ENCODE data around the gene FBXL16. TPM values are rescaled to one million over a fixed set of nuclear protein-coding genes. Genes with fewer than 3 reads are reported as not detected.

FBXL16 gene
- total and polyA plus RNA-seq, 4 donors = under 0.01 to 0.14 TPM; not detected in 2

DNA sequence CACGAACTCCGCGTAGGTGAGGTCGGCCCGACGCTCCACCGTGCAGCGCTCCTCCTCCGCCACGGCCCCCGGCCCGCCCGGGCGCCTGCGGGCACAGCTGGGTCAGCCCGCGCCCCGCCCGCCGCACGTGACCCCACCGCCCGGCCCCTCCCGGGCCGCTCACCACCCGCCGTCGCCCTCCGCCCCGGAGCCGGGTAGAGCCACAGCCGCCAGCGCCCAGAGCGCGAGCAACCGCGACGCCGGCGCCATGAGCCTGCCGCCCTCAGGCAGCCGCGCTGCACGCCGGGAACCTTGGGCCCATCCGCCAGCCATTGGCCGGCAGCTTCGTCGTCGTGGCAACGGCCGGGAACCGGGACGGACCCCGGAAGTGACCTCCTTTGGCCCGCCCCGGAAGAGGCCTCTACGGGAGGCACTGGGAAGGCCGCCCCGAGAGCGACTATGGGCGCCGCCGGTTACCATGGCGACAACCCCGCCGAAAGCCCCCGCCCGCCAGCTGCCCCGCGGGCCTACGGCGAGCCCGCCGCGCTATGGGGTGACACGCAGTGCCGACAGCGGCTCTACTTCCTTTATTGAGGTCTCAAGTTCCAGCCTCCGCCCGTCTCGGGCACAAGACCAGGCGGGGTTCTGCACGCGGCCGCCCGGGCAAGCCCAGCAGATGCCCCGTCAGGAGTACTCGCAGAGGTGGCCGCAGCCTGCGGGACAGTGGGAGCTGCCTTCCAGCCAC lies 21.4 kb downstream of the FBXL16 start, which contains the start of gene JMJD8:
TSS of gene JMJD8 (minus strand) at position 264 of the 724 bp plus-strand sequence. CDS start at position 249, 15 bp downstream.
- no peak within 1 kb of the TSS for H3K9ac ChIP-seq (ENCODE audit: low read depth in 1 of 2, low read length in 2 of 2)
- WGBS = 7% methylated on average over 91 of the region's 91 CpGs
- peak; percentile 98 for DNase-seq (ENCODE audit: low spot score)
- no peaks in the 10 kb centered on the region for H3K27me3 ChIP-seq (ENCODE audit: control insufficient read depth in 4 of 4, insufficient read depth in 4 of 4, low read length in 3 of 4)
- TF ChIP-seq HNF4A (conservative IDR thresholded peaks at IDR 0.05) (no peak), SP1 (IDR thresholded peaks at IDR 0.05) (peak; percentile 55), EGR1 (IDR thresholded peaks at IDR 0.05; ENCODE audit: low read depth in 2 of 2) (no peak), NR2F2 (IDR thresholded peaks at IDR 0.05) (peak; percentile 22), FOXA1 (IDR thresholded peaks at IDR 0.05) (no peak), RAD21 (IDR thresholded peaks at IDR 0.05) (no peak), JUND (IDR thresholded peaks at IDR 0.05) (no peak), GABPA (IDR thresholded peaks at IDR 0.05 in 1 of 2, conservative IDR thresholded peaks at IDR 0.05 in 1 of 2) (peak; percentile 86 to 95), YY1 (IDR thresholded peaks at IDR 0.05) (peak; percentile 79)
- TF ChIP-seq, protein P1, sequence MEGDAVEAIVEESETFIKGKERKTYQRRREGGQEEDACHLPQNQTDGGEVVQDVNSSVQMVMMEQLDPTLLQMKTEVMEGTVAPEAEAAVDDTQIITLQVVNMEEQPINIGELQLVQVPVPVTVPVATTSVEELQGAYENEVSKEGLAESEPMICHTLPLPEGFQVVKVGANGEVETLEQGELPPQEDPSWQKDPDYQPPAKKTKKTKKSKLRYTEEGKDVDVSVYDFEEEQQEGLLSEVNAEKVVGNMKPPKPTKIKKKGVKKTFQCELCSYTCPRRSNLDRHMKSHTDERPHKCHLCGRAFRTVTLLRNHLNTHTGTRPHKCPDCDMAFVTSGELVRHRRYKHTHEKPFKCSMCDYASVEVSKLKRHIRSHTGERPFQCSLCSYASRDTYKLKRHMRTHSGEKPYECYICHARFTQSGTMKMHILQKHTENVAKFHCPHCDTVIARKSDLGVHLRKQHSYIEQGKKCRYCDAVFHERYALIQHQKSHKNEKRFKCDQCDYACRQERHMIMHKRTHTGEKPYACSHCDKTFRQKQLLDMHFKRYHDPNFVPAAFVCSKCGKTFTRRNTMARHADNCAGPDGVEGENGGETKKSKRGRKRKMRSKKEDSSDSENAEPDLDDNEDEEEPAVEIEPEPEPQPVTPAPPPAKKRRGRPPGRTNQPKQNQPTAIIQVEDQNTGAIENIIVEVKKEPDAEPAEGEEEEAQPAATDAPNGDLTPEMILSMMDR (IDR thresholded peaks at IDR 0.05; ENCODE audit: low read depth, low read length, missing input control) = no peak
- H3K9me3 ChIP-seq (ENCODE audit: control insufficient read depth in 4 of 4, low read length in 3 of 4) = no peaks in the 10 kb centered on the region
- peak within 1 kb of the TSS; percentile 57 to 85 (median 61) for H3K4me3 ChIP-seq (ENCODE audit: low read depth in 1 of 3, low read length in 3 of 3)
- H3K4me1 ChIP-seq (ENCODE audit: control insufficient read depth in 4 of 4, insufficient read depth in 4 of 4, low read length in 3 of 4) = peaks cover 28 to 58% (median 47%) of the 10 kb centered on the region in 4 donors
- H3K36me3 ChIP-seq (ENCODE audit: control insufficient read depth in 4 of 4, insufficient read depth in 3 of 4, low read depth in 1 of 4, low read length in 3 of 4) = peaks cover 8 to 21% (median 12%) of the 10 kb centered on the region in 4 donors
- peak within 1 kb of the TSS; percentile 60 to 68 for H3K27ac ChIP-seq (ENCODE audit: low read depth in 1 of 2, low read length in 2 of 2)

DNA sequence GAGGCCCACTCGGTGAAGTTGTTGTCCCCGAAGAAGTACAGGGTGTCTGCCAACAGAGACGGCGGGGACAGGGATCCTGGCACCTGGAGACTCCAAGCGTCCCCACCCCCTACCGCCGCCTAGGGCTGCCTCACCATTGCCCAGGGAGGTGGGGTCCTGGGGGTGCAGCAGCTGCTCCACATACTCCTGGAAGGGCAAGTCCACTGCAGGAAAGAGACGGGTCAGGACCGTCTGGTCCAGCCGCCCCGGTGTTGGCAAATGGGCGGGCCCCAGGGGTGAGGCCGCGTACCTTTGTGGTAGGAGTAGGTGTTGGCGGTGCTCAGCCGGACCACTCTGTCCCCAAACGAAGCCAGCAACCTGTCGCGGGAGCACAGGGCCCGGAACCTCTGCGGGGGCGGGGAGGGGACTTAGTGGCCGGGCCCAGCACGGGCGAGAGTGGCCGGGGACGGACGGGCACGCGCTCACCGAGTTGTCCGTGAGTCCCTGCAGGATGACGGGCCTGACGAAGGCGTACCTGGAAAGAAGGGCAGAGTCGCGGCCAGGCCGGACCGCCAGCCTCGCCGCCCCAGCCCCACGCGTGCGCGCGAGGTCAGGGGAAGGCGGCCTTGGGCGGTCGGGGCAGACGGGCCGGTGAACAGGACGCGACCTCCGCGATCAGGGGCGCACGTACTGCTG lies 22.1 kb downstream of the FBXL16 start:
- no peak for TF ChIP-seq GABPA (IDR thresholded peaks at IDR 0.05 in 1 of 2, conservative IDR thresholded peaks at IDR 0.05 in 1 of 2)
- no peak for TF ChIP-seq RAD21 (IDR thresholded peaks at IDR 0.05)
- TF ChIP-seq SP1 (IDR thresholded peaks at IDR 0.05) = no peak
- no peak for TF ChIP-seq RXRA (IDR thresholded peaks at IDR 0.05)
- TF ChIP-seq, protein P2, sequence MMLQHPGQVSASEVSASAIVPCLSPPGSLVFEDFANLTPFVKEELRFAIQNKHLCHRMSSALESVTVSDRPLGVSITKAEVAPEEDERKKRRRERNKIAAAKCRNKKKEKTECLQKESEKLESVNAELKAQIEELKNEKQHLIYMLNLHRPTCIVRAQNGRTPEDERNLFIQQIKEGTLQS (IDR thresholded peaks at IDR 0.05) = no peak
- no peak for TF ChIP-seq NR2F2 (IDR thresholded peaks at IDR 0.05)
- Histone ChIP-seq H3K4me1 (ENCODE audit: control insufficient read depth in 4 of 4, insufficient read depth in 4 of 4, low read length in 3 of 4) (peaks cover 25 to 58% (median 46%) of the 10 kb centered on the region in 4 donors), H3K27me3 (ENCODE audit: control insufficient read depth in 4 of 4, insufficient read depth in 4 of 4, low read length in 3 of 4) (no peaks in the 10 kb centered on the region), H3K9ac (ENCODE audit: low read depth in 1 of 2, low read length in 2 of 2) (no peak overlapping the region), H3K27ac (ENCODE audit: low read depth in 1 of 2, low read length in 2 of 2) (peak overlapping the region in 1 of 2 donors; percentile 60), H3K36me3 (ENCODE audit: control insufficient read depth in 4 of 4, insufficient read depth in 3 of 4, low read depth in 1 of 4, low read length in 3 of 4) (peaks cover 8 to 21% (median 12%) of the 10 kb centered on the region in 4 donors), H3K4me3 (ENCODE audit: low read depth in 1 of 3, low read length in 3 of 3) (peak overlapping the region; percentile 57 to 85 (median 61)), H3K9me3 (ENCODE audit: control insufficient read depth in 4 of 4, low read length in 3 of 4) (no peaks in the 10 kb centered on the region)
- WGBS = 10% methylated on average over 57 of the region's 57 CpGs
- no peak for DNase-seq (ENCODE audit: low spot score)

Measured in liver (tissue), 9 donors.